GM21717 (cell line): ENCODE measurements around the gene TUBB8.
"Not testable (repeated sequence)": the region's sequence is repeated elsewhere in the genome, so short reads cannot be mapped to it uniquely, and the experiment has no call there.

Experiments
- ATAC-seq: cut with Tn5 transposase; IDR thresholded peaks from one replicate; pipeline ENCODE4 v1.9.1; 2021; ENCODE audit warnings: mild to moderate bottlenecking, moderate library complexity; ENCODE audit not compliant: unreplicated experiment

The TUBB8 gene

DNA sequence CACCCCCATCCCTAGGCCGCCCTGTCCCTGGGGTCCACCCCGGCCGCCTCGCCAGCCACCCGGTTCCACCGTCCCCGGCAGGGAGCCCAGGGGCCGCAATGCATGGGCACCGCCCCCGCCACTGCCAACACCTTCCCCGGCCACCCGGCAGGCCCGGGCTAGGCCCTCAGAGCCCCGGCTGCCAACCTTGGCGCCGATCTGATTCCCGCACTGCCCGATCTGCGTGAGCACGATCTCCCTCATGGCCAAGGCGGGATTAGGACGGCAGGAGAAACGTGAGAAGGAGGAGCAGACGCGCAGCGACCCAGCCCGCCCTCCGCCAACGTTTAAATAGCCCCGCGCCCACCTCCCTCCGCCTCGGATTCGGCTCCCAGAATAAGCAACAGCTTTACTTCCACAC, at the start of gene TUBB8:
TSS of gene TUBB8 (minus strand) at position 301 of the 400 bp plus-strand sequence. CDS start at position 243, 58 bp downstream.
- no peak for ATAC-seq

DNA sequence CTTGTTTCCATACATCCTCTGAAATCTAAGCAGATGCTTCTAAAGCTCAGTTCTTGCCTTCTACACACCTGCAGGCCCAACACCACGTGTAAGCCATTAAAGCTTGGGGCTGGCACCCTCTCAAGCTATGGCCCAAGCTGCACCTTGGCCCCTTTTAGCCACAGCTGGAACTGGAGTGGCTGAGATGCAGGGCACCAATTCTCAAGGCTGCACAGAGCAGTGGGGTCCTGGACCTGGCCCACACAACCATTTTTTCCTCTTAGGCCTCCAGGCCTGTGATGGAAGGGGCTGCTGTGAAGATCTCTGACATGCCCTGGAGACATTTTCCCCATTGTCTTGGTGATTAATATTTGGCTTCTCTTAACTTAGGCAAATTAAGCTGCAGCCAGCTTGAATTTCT, 47.4 kb upstream of the TUBB8 start:
- ATAC-seq: no peak

DNA sequence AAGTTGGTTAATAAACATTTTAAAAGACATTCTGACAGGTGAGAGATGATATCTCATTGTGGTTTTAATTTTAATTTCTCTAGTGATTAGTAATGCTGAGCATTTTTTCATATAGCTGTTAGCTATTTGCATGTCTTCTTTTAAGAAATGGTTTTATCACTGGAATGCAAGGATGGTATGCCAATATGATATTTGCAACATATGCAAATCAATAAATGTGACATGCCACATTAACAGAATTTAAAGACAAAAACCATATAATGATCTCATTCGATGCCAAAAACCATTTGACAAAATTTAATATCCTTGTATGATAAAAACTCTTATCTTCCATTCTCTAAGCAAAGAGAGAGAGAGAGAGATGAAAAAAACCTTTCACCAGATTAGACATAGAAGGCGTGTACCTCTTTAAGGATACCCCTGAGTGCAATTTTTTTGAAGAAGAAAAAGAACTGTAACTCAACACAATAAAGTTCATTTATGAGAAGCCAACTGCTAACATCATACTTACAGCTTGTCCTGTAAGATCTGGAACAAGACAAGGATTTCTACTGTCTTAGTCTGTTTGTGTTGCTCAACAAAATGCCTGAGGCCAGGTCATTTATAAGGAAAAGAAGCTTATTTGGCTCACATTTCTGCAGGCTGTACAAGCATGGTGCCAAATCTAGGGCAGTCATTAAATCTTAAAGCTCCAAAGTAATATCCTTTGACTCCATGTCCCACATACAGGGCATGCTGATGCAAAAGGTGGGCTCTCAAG, 46.4 kb upstream of the TUBB8 start:
- ATAC-seq: no peak

DNA sequence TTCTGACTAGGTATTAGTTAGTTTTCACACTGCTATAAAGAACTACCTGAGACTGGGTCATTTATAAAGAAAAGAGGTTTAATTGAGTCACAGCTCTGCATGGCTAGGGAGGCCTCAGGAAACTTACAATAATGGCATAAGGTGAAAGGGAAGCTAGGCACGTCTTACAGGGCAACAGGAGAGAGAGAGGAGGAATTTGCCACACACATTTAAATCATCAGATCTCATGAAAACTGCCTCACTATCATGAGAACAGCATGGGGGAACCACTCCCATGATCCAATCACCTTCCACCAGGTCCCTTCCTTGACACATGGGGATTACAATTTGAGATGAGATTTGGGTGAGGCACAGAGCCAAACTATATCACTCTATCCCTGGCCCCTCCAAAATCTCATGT, 45.5 kb upstream of the TUBB8 start:
- no peak for ATAC-seq

DNA sequence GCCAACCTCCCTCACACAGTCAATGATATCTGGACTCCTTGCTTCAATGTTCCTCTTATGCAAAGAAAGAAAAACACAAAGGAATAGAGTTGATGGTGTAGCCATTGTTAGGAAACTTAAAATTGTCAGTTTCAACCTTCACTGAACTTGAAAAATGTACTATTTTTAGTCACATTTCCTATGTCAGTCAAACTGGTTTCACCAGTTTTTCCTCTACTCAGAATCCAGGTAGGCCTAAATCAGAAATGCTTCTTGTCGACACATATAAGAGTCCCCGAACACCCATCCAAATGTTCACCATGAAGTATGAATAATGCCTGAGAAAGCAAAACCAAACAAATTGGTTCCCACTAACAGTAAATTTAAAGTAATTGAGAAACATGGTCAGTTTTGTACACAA, 43.8 kb upstream of the TUBB8 start:
- no peak for ATAC-seq

GRCh38 chr10:92153-92552, 43.1 kb upstream of the TUBB8 start:
- ATAC-seq: no peak

- ATAC-seq: no peak
Observed at GRCh38 chr10:91313-91712, 42.2 kb upstream of the TUBB8 start.

DNA sequence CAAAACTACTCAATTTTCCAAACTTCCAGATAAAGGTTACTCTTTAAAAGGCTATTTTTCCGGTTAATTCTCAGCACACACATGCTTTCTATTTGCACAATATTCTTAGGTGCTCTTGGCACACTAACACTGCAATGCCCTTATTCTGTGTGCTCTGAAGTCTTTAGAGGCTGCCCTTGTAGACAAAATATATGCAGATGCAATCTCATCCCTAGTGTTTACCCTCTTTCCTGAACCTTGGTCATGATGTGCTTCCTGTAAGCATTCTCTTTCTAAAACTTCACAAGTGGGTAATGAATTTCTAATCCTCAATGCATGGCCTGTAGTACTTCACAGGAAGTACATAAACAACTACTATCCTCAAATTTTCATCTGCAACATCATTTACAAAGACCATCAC, 41.1 kb upstream of the TUBB8 start:
- ATAC-seq: no peak

DNA sequence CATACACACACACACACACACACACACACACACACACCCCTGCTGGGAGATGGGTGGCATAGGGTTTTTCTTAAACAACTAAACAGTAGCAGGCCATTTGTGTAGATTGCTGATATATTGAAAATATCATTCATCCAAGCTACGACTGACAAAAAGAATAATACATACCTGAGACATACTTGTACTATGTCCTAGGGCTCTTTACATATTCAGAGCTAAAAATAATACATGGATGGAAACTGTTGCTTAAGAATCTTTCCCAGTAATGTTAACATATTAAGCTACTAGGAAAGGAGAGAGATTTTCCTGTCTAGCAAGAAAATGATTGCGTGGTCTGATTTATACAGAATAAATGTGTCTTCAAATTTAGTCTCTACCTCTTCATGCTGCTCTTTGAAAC, 40.2 kb upstream of the TUBB8 start:
- no peak for ATAC-seq

DNA sequence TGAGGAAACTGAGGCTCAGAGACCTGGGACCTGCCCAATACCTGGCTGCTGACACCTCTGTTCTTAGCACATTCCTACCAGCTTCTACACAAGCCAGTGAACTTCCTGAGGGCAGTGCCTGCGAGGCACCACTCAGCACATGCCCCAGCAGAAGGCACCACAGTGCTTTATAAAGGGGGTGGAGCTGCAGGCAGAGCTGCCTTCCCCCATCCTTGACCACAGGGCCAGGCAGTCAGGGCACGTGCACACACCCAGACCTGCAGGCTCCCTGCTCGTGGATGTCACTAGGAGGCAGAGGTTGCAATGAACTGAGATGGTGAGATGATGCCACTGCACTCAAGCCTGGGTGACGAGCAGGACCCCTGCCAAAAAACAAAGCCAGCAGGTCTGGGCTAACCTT, 39.2 kb upstream of the TUBB8 start:
- ATAC-seq: no peak

- ATAC-seq: no peak
Observed at GRCh38 chr10:87177-88080, 38.3 kb upstream of the TUBB8 start.

DNA sequence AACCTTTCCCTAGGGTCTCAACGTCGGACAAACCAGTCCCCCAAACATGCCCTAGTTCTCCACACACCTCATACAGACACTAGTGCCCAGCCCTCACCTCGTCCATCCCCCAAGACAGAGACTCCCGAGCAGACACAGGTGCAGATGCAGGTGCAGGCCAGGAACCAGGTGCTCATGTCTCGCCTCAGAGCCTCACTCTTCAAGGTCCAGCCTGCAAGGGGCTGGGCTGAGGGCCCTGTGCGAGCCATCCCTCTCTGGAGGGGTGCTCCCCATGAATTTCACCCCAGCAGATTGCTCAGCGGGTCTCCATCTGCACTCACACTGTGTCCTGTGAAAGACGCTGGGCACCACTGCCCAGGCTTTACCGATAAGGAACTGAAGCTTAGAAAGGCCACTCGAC, 36.9 kb upstream of the TUBB8 start:
- ATAC-seq: no peak

- no peak for ATAC-seq
Observed at GRCh38 chr10:85044-85443, 35.9 kb upstream of the TUBB8 start.

DNA sequence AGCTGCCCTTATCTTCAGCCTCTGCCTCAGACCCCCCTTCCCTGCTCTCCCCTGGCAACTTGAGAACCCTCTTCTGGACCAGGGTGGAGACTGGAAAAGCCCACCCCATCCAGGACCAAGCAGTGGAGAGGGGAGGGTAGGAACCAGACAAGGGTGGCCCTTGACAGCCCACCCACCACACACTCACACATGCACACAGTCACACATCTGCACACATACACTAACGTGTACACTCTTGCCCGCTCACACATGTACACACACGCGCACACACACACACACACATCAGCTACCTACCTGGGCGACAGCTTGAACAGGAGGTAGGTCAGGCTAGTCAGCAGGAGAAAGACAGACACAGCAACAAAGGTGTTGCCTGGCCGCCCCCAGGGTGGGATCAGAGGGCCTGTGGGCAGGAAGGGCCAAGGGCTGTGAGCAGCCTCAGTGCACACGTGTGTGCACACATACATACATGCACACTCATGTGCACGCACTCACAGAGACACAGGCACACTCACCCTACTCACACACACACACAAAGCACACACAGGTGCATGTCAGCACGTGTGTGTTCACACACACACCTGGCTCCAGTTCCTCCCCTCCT, 34.9 kb upstream of the TUBB8 start:
- no peak for ATAC-seq

DNA sequence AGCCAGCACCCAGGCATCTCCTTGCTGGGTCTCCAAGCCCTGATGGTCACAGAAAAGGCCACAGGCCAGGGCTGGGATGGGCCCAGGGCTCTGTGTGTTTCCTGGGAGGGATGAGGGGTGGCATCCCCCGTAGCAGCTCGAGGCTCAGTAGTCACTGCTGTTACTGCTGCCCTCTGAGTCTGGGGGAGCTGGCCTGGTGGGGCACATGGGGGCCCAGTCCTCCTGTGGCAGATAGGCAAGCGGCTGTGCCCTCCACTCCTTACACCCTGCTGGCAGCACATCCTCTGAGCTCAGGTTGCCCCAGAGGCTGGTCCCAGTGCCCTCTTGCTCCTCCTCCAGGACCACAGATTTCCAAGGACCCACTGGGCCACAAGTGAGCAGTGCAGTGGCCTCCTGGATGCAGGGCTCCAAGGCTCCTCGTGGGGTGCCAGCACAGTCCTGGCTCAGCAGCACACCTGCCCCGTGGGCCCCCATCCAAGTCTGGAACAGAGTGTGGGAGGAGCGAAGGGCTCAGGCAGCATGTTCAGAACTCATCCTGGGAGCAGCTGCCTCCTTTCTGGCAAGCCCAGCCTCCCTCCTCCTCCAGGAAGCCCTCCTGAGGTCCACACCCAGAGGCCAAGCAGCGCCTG, 31.5 kb upstream of the TUBB8 start:
- ATAC-seq: no peak

DNA sequence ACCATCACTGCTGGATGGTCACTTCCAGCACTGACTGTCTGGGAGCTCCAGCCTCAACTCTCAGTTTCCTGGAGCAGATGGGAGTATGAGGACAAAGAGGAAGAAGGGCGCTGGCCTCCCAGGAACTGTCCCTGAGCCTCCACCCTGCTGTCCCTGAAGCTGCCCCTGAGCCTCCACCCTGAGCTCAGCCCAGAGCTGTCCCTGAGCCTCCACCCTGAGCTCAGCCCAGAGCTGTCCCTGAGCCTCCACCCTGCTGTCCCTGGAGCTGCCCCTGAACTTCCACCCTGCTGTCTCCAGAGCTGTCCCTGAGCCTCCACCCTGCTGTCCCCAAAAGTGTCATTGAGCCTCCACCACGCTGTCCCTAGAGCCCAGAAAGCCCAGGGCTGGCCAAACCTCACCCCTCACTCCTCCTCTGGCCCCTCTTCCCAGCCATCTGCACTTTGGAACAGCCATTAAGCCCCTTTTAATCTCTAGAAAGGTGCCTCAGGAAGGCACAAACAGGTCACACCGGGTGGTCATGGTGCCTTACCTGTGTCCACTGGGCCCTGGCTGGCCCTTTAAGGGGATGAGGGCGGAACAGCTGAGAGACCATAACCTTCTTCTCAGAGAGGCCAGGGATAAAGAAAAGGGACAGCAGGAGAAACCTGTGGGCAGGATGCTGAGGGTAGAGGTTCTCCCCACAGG, 30.6 kb upstream of the TUBB8 start:
- ATAC-seq: no peak

GRCh38 chr10:78556-78955, 29.5 kb upstream of the TUBB8 start:
- ATAC-seq: no peak

DNA sequence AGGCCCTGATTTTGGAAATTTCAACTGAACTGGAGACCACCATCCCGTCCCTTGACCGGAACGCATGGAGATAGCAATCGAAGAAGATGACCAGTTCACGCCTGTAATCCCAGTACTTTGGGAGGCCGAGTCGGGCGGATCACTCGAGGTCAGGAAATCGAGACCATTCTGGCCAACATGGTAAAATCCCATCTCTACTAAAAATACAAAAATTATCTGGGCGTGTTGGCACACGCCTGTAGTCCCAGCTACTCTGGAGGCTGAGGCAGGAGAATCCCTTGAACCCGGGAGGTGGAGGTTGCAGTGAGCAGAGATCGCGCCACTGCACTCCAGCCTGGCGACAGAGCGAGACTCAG, 25.1 kb upstream of the TUBB8 start:
- ATAC-seq: not testable (repeated sequence)

DNA sequence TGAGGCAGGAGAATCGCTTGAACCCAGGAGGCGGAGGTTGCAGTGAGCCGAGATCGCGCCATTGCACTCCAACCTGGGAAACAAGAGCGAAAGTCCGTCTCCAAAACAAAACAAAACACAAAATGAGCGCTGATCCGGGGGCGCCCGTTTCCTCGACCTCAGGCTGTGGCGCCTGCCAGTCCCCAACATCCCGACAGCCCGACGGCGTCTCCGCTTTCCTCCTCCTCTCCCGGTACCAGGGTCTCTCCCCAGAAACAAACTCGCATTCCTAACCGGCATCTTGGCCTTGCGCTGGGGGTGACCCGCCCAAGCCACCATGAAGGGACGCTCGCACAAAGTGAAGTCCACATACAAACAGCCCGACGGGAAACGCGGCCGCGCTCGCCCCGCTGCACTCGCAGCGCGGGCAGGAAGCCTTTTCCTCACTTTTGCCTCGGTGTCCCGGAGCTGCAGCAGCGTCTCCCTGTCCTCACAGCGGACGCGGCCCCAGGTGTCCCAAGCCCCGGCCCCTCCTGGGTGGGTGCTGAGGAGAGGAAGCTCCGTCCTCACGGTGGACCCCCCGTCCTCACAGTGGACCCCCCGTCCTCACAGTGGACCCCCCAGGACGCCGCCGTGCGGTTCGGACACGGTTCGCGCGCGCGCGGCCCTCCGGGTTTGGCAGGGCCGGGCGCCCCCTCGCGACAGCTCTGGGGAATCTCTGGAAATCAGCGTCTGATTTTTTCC, 24.6 kb upstream of the TUBB8 start:
- not testable (repeated sequence) for ATAC-seq

DNA sequence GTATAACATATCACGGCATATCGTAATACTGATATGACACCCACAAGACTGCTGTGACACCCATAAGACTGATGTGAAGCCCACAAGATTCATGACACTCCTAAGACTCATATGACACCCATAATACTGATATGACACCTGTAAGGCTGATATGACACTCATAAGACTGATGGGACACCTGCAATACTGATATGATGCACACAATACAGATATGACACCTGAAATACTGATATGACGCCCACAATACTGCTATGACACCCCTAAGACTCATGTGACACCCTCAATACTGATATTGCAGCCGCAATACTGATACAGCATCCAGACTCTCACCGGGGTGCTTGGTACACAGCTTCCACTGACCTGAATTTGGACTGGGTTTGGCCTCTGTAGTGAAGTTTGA, 19.1 kb upstream of the TUBB8 start:
- ATAC-seq: not testable (repeated sequence)
